ENCODE results near the gene SSR4. TPM values are rescaled to one million over a fixed set of nuclear protein-coding genes. Genes with fewer than 3 reads are reported as not detected.

SSR4 gene
- total and polyA plus RNA-seq, 12 donors, result 94.1 to 551 (median 147) TPM

GRCh38 chrX:153781428-153782047 is 12.9 kb upstream of the SSR4 start:
- Histone ChIP-seq H3K4me1 (peaks cover 0 to 31% (median 6%) of the 10 kb centered on the region in 9 donors), H3K27ac (peak overlapping the region; percentile 54 to 89 (median 78)), H3K9me3 (no peaks in the 10 kb centered on the region), H3K4me3 (peak overlapping the region in 8 of 10 donors; percentile 7 to 51 (median 36)), H3K36me3 (peaks cover 0 to 28% (median 0%) of the 10 kb centered on the region in 9 donors), H3K27me3 (peaks cover 0 to 24% (median 0%) of the 10 kb centered on the region in 7 donors)
- WGBS, 2 donors, result 39 to 51% methylated on average over 17 to 24 of the region's 24 CpGs
- no peak for TF ChIP-seq CTCF (IDR thresholded peaks at IDR 0.05)
- intact Hi-C loops (cut with DNase I), result no loop called here
- DNase-seq (no peak), ATAC-seq (peak; percentile 41 to 77 (median 66))

GRCh38 chrX:153782313-153782712 is 12.2 kb upstream of the SSR4 start:
- peaks cover 0 to 31% (median 6%) of the 10 kb centered on the region in 9 donors for H3K4me1 ChIP-seq
- WGBS, 2 donors, result 51 to 58% methylated on average over 10 of the region's 11 CpGs
- TF ChIP-seq CTCF (IDR thresholded peaks at IDR 0.05), result no peak

GRCh38 chrX:153782871-153783270 is 11.6 kb upstream of the SSR4 start:
- Histone ChIP-seq H3K9me3 (no peaks in the 10 kb centered on the region), H3K4me3 (no peak overlapping the region), H3K27ac (no peak overlapping the region), H3K36me3 (peaks cover 0 to 41% (median 0%) of the 10 kb centered on the region in 9 donors), H3K4me1 (peaks cover 0 to 31% (median 6%) of the 10 kb centered on the region in 9 donors), H3K27me3 (peaks cover 0 to 24% (median 0%) of the 10 kb centered on the region in 7 donors)
- no peak for TF ChIP-seq CTCF (IDR thresholded peaks at IDR 0.05)
- intact Hi-C loops (cut with DNase I), result no loop called here
- DNase-seq (no peak), ATAC-seq (no peak)
- WGBS, 2 donors, result 94 to 98% methylated on average over 12 to 14 of the region's 14 CpGs

More at GRCh38 chrX:153782313-153782712, 12.2 kb upstream of the SSR4 start:
- H3K27me3 ChIP-seq, result peaks cover 0 to 24% (median 0%) of the 10 kb centered on the region in 7 donors
- H3K36me3 ChIP-seq, result peaks cover 0 to 36% (median 0%) of the 10 kb centered on the region in 9 donors
- ATAC-seq, result peak in 1 of 8 donors; percentile 16
- intact Hi-C loops (cut with DNase I), result no loop called here
- peak overlapping the region in 3 of 10 donors; percentile 78 to 88 (median 81) for H3K27ac ChIP-seq
- peak overlapping the region in 1 of 10 donors; percentile 49 for H3K4me3 ChIP-seq
- H3K9me3 ChIP-seq, result no peaks in the 10 kb centered on the region
- DNase-seq, result no peak

- intact Hi-C loops (cut with DNase I), result no loop called here
- 63 to 69% methylated on average over 21 to 24 of the region's 24 CpGs for WGBS, 2 donors
- H3K4me3 ChIP-seq, result no peak overlapping the region
- H3K9me3 ChIP-seq, result no peaks in the 10 kb centered on the region
- H3K27me3 ChIP-seq, result peaks cover 0 to 24% (median 0%) of the 10 kb centered on the region in 7 donors
- H3K4me1 ChIP-seq, result peaks cover 0 to 31% (median 6%) of the 10 kb centered on the region in 9 donors
- peaks cover 0 to 46% (median 0%) of the 10 kb centered on the region in 9 donors for H3K36me3 ChIP-seq
- ATAC-seq (no peak), DNase-seq (no peak)
- H3K27ac ChIP-seq, result no peak overlapping the region
- no peak for TF ChIP-seq CTCF (IDR thresholded peaks at IDR 0.05)
Observed at GRCh38 chrX:153783378-153784013, 11.0 kb upstream of the SSR4 start.

All from heart right ventricle (tissue), 16 donors.